Osteocyte (in vitro differentiated cells): ENCODE results near the gene AS3MT. TPM values are rescaled to one million over a fixed set of nuclear protein-coding genes. Genes with fewer than 3 reads are reported as not detected.
"Not testable (repeated sequence)": the region's sequence is repeated elsewhere in the genome, so short reads cannot be mapped to it uniquely, and the experiment has no call there.

Experiments
- DNase-seq: peaks from one replicate; pipeline ENCODE4 v3.0.0; 2021; ENCODE audit warnings: mixed read lengths; ENCODE audit not compliant: unreplicated experiment; ENCODE audit errors: extremely low spot score
- H3K27ac Mint-ChIP-seq: one replicate; pipeline ENCODE4 v1.8.0; 2021; ENCODE audit warnings: mild to moderate bottlenecking, mixed read lengths; ENCODE audit not compliant: unreplicated experiment
- H3K27me3 Mint-ChIP-seq: one replicate; pipeline ENCODE4 v1.8.0; 2021; ENCODE audit warnings: mixed read lengths; ENCODE audit not compliant: unreplicated experiment
- H3K36me3 Mint-ChIP-seq: one replicate; pipeline ENCODE4 v1.8.0; 2021; ENCODE audit warnings: mixed read lengths; ENCODE audit not compliant: unreplicated experiment
- H3K4me1 Mint-ChIP-seq: one replicate; pipeline ENCODE4 v1.8.0; 2021; ENCODE audit warnings: mixed read lengths; ENCODE audit not compliant: unreplicated experiment
- H3K4me3 Mint-ChIP-seq: one replicate; pipeline ENCODE4 v1.8.0; 2021; ENCODE audit warnings: mild to moderate bottlenecking, moderate library complexity, mixed read lengths; ENCODE audit not compliant: unreplicated experiment
- H3K9me3 Mint-ChIP-seq: one replicate; pipeline ENCODE4 v1.8.0; 2021; ENCODE audit warnings: mixed read lengths; ENCODE audit not compliant: unreplicated experiment
- CTCF ChIP-seq: fragments of 200-600 bp; sonication (generic); IDR thresholded peaks from 2 replicates; pipeline ENCODE4 v1.5.0; 2021; ENCODE audit warnings: antibody characterized with exemption, mild to moderate bottlenecking, moderate library complexity
- total RNA-seq: library from RNA; stranded (reverse); gene quantifications from 2 replicates; pipeline ENCODE4 v1.2.1, GENCODE V29; 2021

The AS3MT gene
- total RNA-seq, 1 donor from 2014 or later: 2.8 TPM

GRCh38 chr10:102919992-102920739 is 50.9 kb downstream of the AS3MT start:
- DNase-seq: no peak
- TF ChIP-seq CTCF: no peak
- Mint-ChIP-seq H3K4me3 (peak overlapping the region; percentile 88), H3K4me1 (peaks cover 51% of the 10 kb centered on the region), H3K27me3 (peaks cover 6% of the 10 kb centered on the region), H3K9me3 (no peaks in the 10 kb centered on the region), H3K27ac (no peak overlapping the region), H3K36me3 (peaks cover 4% of the 10 kb centered on the region)

- H3K36me3 Mint-ChIP-seq: peaks cover 12% of the 10 kb centered on the region
- no peak overlapping the region for H3K27ac Mint-ChIP-seq
- H3K4me1 Mint-ChIP-seq: peaks cover 39% of the 10 kb centered on the region
- TF ChIP-seq CTCF: no peak
- H3K27me3 Mint-ChIP-seq: no peaks in the 10 kb centered on the region
- DNase-seq: no peak
- H3K4me3 Mint-ChIP-seq: no peak overlapping the region
- H3K9me3 Mint-ChIP-seq: no peaks in the 10 kb centered on the region
Measured at GRCh38 chr10:102923601-102924000, 54.3 kb downstream of the AS3MT start.

- no peak for TF ChIP-seq CTCF
- H3K4me3 Mint-ChIP-seq: no peak overlapping the region
- no peaks in the 10 kb centered on the region for H3K27me3 Mint-ChIP-seq
- peaks cover 20% of the 10 kb centered on the region for H3K36me3 Mint-ChIP-seq
- H3K4me1 Mint-ChIP-seq: peaks cover 11% of the 10 kb centered on the region
- no peak for DNase-seq
- no peak overlapping the region for H3K27ac Mint-ChIP-seq
- H3K9me3 Mint-ChIP-seq: peaks cover 1% of the 10 kb centered on the region
Measured at GRCh38 chr10:102926842-102927241, 57.6 kb downstream of the AS3MT start.

- no peak overlapping the region for H3K4me3 Mint-ChIP-seq
- peaks cover 21% of the 10 kb centered on the region for H3K36me3 Mint-ChIP-seq
- H3K27me3 Mint-ChIP-seq: no peaks in the 10 kb centered on the region
- TF ChIP-seq CTCF: no peak
- no peak overlapping the region for H3K27ac Mint-ChIP-seq
- DNase-seq: no peak
- H3K4me1 Mint-ChIP-seq: peaks cover 5% of the 10 kb centered on the region
- peaks cover 5% of the 10 kb centered on the region for H3K9me3 Mint-ChIP-seq
Measured at GRCh38 chr10:102927311-102928010, 58.2 kb downstream of the AS3MT start.

GRCh38 chr10:102928442-102928841 is 59.2 kb downstream of the AS3MT start:
- H3K27me3 Mint-ChIP-seq, H3K9me3 Mint-ChIP-seq, H3K27ac Mint-ChIP-seq, DNase-seq, H3K4me3 Mint-ChIP-seq, H3K4me1 Mint-ChIP-seq: not testable (repeated sequence)
- peaks cover 24% of the 10 kb centered on the region for H3K36me3 Mint-ChIP-seq
